ENCODE results near the gene MYH10.
A peak's percentile ranks its signal among the peaks of the same experiment; 100 is the strongest.

MYH10 gene

GRCh38 chr17:8468980-8469379 lies 161.5 kb downstream of the MYH10 start:
- no peak for DNase-seq

GRCh38 chr17:8468127-8468526 lies 162.4 kb downstream of the MYH10 start:
- DNase-seq: no peak

GRCh38 chr17:8467527-8467926 lies 163.0 kb downstream of the MYH10 start:
- no peak for DNase-seq

- no peak for DNase-seq
These were observed 163.7 kb downstream of the MYH10 start for GRCh38 chr17:8466873-8467272.

GRCh38 chr17:8466456-8466855 lies 164.1 kb downstream of the MYH10 start:
- DNase-seq: no peak

- DNase-seq: no peak
These were observed 164.8 kb downstream of the MYH10 start for GRCh38 chr17:8465759-8466158.

- no peak for DNase-seq
These were observed 165.2 kb downstream of the MYH10 start for GRCh38 chr17:8465356-8465755.

GRCh38 chr17:8464941-8465340 lies 165.6 kb downstream of the MYH10 start:
- DNase-seq: no peak

- DNase-seq: peak; percentile 85
These were observed 167.4 kb downstream of the MYH10 start for GRCh38 chr17:8463099-8463498.

- no peak for DNase-seq
These were observed 168.0 kb downstream of the MYH10 start for GRCh38 chr17:8462564-8462963.

GRCh38 chr17:8459831-8460230 lies 170.7 kb downstream of the MYH10 start:
- DNase-seq: no peak

- DNase-seq: no peak
These were observed 171.4 kb downstream of the MYH10 start for GRCh38 chr17:8459107-8459506.

GRCh38 chr17:8458128-8458527 lies 172.4 kb downstream of the MYH10 start:
- DNase-seq: no peak

GRCh38 chr17:8455665-8456209 lies 174.8 kb downstream of the MYH10 start:
- peak; percentile 31 for DNase-seq

- DNase-seq: no peak
These were observed 177.2 kb downstream of the MYH10 start for GRCh38 chr17:8453326-8453725.

- DNase-seq: no peak
These were observed 178.5 kb downstream of the MYH10 start for GRCh38 chr17:8451933-8452614.

- no peak for DNase-seq
These were observed 182.2 kb downstream of the MYH10 start for GRCh38 chr17:8448310-8448709.

GRCh38 chr17:8447799-8448198 lies 182.7 kb downstream of the MYH10 start:
- no peak for DNase-seq

- no peak for DNase-seq
These were observed 185.0 kb downstream of the MYH10 start for GRCh38 chr17:8445536-8445935.

- DNase-seq: no peak
These were observed 186.0 kb downstream of the MYH10 start for GRCh38 chr17:8444494-8444893.

GRCh38 chr17:8443756-8444155 lies 186.8 kb downstream of the MYH10 start:
- DNase-seq: no peak

- no peak for DNase-seq
These were observed 188.2 kb downstream of the MYH10 start for GRCh38 chr17:8442310-8442709.

GRCh38 chr17:8441690-8442089 lies 188.8 kb downstream of the MYH10 start:
- no peak for DNase-seq

- DNase-seq: no peak
These were observed 190.8 kb downstream of the MYH10 start for GRCh38 chr17:8439681-8440080.

- DNase-seq: no peak
These were observed 192.1 kb downstream of the MYH10 start for GRCh38 chr17:8438441-8438840.
